HK-2 (cell line): ENCODE data around the gene PTPRK.
"Not testable (repeated sequence)": the region's sequence is repeated elsewhere in the genome, so short reads cannot be mapped to it uniquely, and the experiment has no call there.

Experiments
- DNase-seq: peaks from one replicate; pipeline ENCODE4 v3.0.0-alpha.2; 2018; ENCODE audit not compliant: unreplicated experiment

The PTPRK gene

DNA sequence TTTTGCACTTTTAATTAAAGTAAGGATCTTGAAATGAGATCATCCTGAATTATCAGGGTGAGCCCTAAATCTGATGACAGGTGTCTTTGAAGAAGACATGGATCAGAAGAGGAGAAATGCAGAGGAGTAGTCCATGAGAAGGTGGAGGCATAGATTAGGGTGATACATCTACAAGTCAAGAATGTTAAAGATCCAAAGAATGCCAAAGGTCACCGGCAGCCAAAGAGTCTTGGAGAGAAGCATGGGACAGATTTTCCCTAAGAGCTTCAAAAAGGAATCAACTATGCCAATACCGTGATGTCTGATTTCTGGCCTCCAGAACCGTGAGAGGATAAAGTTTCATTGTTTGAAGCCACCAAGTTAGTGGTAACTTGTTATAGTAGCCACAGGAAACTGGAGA, 560.5 kb downstream of the PTPRK start:
- no peak for DNase-seq

DNA sequence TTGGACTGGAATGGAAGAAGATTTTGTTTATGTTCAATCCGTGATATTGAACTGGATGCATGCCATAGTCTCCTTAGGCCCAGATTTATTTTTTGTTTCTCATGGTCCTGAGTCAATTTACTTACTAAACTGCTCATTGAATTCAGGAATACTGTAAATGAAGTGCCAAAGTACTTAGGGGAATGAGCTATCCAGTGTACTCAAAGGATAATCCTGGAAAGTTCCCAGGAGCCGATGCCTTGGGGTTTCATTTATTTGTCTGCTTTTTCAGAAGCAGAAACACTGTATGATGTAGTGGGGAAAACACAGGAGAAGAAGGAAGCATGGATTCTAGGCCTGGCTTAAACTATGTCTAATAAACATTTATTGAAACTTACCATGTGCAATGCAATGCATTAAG, 563.4 kb downstream of the PTPRK start:
- no peak for DNase-seq

DNA sequence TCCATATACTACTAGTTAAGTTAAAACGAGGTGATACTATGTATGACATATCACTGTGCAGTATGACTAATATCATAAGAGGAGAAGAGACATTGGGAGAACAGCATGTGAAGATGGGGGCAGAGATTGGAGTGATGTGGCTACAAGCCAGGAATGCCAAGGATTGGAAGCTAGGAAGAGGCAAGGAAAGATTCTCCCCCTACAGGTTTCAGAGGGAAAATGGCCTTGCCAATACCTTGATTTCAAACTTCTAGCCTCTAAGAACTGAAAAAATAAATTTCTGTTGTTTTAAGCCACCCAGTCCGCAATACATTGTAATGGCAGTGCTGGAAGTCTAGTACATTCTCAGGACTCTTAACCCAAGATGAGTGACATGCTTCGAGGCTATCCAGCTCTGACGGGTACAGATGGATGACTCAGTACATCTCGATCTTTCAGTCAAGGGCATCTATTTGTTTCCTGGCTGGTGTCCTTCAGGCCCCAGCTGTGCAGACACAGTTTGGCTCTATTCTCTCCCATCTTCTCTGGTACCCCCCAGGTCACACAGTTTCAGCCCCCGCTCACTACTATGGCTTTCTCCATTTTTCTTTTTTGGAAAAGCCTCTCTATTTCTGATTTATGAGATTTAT, 564.0 kb downstream of the PTPRK start:
- no peak for DNase-seq

DNA sequence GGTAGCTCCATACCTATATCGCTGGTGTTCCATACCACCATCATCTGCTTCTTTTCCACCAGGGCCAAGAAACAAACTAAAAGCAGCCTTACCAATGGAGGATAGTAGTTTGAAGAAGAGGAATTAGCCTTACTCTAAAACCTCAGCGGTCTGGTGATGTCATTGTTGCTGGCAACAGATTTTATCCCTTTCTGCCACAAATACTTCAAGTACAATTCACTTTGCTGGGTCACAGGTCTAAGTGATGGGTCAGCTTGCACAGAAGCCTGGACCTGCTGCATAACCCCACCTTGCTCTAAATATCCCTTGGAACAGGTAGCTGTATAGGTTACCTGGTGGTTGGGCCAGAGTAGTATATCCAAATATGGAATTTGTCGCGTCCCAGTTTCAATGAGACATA, 566.3 kb downstream of the PTPRK start:
- no peak for DNase-seq

DNA sequence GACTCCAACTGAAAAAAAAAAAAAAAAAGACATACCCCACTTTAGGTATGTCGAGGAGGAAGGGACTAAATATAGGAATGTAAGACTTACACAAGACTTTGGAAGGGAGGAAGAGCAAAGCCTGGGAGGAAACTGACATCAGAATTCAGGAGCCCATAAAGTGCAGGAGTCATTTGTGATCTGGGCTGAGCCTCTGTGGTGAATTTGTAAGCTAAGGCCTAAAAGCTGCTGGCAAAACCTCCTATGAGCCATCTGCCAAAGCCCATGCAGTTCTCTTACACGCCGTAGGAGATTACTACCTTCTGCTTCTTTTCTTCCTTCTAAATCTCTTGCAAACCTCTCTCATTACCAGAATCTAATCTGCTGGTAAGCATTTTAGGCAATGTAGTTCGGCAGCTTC, 567.6 kb downstream of the PTPRK start:
- no peak for DNase-seq

DNA sequence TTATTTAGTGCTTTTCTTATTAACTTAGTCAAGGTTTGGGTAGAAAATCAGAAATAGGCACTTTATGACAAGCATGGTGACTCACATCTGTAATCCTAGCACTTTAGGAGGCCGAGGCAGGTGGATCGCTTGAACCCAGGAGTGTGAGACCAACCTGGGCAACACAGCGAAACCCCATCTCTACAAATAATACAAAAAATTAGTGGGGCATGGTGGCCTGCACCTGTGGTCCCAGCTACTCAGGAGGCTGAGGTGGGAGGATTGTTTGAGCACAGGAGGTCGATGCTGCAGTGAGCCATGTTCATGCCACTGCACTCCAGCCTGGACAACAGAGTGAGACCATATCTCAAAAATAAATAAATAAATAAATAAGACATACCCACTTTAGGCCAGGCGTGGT, 568.2 kb downstream of the PTPRK start:
- DNase-seq, result no peak

DNA sequence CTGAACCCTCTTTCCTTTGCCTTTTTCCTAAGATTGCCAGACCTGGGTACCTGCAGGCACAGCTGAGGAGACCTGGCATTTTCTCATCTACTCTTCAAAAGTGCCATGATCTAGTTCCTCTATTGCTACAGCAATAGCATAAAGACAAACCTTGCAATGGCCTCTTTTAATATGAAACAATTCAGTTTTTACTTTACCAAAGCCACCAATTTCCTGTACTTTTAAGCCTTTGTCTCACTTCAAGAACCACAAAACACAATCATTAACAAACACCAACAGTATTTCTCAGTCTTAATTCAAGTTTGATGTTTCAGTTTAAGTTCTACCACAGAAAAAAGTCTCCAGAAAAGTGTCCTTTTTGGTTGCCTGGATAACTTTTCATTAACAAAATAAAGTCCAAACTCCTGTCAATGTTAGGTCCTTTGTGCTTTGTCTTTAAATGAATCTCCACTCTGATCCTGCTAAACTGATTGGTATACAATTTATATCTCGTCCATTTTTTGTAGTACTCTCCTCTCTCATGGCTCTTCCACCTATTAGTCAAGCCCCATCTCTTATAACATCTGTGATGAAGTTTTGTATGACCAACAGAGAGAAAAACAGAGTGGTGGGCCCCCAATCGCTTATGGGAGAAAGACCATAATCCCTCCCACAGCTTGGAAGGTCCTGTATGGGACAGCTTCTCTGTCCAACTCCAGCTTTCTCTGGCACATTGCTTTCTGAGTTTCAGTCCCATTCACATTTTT, 569.1 kb downstream of the PTPRK start:
- no peak for DNase-seq

DNA sequence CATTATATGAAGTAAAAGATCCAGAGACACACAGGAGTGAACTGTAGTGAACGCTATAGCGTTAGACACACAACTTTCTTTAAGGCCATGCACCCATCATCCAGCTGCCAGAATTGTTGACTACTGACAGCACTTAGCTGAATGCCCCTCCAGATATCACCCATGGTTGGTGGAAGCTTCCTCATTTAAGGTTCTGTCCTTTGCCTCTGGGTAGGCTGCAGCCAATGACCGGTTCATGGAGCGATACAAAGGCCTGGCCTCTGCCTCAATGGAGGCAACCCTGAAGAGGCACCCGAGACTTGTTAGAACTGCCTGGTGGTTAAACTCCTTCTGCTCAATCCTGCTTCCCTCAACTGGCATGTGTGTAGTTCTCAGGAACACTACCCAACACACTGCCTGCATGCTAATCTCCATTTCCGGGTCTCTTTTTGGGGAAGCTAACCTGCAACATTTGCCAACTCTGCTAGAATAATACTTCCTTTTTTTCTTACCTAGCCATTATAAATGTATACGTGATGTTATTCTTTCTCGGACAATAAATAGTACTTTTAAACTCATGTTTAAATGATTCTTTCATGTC, 569.7 kb downstream of the PTPRK start:
- no peak for DNase-seq

DNA sequence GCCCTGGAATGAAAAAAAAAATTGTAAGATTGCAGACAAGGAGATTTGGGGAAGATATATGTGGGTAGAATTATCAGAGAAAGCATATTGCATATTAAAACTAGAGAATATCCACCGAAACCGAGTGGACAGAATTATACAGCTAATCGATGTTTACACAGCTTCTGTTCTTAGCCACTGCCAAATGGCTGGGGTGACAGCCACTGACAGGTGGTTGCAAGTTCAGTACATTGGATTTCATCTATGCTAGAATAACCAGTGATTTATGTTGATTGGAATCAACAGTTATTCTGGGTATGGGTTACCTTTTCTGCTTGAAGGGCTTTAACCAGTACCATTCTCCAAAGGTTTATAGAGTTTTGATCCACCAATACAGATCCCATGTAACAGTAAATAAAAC, 571.1 kb downstream of the PTPRK start:
- DNase-seq, result no peak

DNA sequence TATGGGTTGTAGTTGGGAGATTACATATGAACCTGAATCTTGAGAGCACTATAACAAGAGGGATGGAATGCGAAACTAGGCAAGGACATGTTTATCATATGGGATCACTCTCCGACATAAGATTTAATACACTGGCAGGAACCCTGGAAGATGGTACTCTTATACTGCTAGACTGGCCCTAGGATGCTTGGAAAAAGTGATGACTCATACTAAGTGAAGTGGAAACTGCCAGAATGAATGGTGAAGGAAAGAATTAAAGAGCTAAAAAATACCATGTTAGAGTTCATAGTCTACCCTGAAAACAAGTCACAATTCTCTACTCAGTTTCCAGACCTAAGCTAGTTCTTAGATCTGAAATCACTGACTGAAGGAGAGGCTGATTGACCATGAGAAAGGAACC, 574.0 kb downstream of the PTPRK start:
- no peak for DNase-seq

DNA sequence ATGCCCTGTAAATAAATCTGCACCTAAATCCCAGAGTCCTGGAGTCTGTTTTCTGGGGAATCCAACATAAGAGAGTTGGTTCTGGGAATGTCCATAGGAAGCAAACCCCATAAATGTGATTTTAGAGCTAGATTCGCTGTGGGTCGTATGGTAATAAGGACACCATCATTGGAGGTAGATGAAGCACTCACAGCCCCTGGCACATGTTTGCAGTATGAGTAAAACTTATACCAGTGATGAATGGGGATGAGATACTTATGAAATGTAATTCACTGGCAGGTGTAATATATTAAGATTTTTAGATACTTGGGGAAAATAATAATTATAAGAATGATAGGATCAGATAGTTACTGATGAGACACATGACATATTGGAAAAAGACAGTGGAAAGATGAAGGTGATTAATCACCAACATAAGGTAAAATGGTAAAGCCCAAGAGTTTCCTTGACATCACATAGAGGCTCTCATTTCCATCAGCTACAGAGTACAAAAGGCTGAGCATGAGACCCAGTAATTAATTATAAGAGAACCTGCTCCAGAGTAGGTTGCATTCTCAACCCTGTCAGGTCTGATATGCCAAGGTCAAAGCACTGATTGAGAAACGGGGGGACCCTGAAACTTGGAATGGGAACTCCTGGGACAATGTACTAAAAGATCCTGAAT, 574.8 kb downstream of the PTPRK start:
- DNase-seq, result no peak

DNA sequence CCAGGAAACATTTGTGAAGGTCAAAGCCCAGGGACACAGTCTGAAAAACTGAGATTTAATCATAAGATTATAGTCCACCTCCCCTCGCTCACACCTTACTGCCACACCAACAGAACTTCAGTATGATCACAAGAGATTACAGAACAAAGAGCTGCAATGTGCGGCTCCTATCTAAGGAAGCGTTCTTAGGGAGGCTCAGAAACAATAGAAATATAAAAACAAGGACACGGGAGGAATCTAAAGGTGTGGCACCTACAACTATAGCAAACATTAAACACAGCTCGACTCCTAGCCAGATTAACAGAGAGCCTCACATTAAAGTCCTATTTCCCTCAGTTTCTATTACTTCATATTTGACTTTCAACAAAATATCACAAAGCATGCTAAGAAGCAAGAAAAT, 579.2 kb downstream of the PTPRK start:
- no peak for DNase-seq

DNA sequence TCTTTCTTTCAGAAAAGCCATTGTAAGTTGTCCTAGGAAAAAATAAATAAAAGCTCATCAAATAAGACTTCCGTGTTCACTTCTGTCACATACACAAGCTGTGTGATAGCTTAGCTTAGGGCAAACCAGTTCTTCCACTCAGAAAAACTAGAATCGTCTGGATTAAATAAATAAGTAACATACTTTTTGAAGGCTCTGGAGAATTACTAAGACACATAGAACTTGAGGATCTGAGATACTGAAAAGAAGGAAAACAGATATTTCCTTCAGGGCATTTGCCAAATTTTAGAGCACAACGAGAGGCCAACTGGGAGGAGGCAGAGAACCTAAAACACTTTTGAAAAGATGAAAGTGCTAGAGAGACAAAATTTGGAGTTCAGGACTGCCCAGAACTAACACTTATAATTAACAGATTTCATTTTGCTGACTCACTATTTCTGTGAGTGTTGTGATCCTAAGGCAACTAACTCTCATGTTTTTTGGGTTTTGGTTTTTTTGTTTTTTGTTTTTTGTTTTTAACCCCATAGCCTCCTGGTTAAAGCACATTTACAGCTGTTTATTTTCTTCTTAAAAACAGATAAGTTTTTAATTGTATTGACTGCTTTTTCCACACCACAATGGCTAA, 580.8 kb downstream of the PTPRK start:
- DNase-seq, result no peak

DNA sequence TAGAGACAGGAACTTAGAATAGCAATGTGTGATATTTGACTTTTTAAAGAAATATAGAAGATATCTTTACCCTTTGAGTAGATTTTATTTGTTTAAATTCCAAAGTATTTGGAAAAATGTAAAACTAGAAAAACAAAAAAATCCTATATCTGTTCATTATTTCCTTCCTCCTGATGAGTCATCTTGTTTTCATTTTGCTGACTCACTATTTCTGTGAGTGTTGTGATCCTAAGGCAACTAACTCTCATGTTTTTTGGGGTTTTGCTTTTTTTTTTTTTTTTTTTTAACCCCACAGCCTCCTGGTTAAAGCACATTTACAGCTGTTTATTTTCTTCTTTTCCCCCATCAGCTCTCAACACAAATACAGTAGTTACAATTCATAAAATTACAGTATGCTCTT, 581.7 kb downstream of the PTPRK start:
- DNase-seq, result no peak

DNA sequence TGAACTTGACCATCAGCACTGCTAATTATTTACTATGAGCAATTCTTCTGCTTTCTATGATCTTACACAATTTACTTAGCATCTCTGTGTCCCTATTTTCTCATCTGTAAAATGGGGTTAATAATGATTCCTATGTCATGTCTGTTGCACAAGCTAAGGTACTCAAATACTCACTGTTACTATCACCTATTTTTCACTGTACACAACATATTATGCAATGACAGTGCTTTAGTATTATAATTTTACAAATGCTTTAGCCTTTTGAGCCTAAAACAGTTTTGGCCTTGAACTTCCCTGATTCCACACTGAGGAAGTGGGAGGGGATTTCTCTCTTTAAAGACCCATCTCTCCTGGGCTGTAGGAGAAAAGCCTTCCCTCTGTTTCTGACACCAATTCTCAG, 582.7 kb downstream of the PTPRK start:
- DNase-seq, result no peak

DNA sequence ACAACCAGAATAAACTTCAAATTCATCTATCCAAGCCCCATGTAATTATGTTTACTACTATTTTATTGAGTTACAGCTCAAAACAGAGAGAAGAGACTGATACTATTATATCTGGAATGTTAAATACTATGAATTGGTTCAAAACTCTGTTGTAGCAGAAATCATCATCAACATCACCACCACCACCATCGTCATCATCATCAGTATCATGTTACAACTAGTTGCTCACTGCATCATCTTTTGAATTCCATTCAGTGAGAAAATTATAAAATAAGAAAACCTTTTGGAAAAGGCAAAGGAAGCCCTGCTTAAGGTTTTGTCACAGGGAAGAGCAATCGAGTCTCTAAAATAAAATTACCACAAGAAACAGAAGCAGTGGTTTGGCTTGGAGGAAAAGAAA, 583.3 kb downstream of the PTPRK start:
- no peak for DNase-seq

DNA sequence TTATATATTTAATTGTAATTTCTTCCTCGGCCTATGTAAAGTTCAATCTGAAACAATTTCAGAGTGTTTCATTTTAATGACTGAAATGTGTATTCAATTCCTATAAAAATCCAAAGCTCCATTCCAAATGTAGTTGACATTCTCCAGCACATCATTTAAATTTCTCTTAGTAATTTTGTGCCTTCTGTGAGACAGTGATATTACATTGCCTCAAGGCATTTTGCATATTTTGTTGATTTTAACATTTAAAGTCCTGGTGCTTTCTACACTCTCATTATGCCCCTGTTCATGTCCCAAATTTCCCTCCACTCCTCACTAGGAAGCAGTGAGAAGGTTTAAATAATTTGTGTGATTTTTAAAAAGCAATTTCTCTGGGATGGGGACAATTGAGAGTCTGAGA, 585.4 kb downstream of the PTPRK start:
- DNase-seq, result no peak

DNA sequence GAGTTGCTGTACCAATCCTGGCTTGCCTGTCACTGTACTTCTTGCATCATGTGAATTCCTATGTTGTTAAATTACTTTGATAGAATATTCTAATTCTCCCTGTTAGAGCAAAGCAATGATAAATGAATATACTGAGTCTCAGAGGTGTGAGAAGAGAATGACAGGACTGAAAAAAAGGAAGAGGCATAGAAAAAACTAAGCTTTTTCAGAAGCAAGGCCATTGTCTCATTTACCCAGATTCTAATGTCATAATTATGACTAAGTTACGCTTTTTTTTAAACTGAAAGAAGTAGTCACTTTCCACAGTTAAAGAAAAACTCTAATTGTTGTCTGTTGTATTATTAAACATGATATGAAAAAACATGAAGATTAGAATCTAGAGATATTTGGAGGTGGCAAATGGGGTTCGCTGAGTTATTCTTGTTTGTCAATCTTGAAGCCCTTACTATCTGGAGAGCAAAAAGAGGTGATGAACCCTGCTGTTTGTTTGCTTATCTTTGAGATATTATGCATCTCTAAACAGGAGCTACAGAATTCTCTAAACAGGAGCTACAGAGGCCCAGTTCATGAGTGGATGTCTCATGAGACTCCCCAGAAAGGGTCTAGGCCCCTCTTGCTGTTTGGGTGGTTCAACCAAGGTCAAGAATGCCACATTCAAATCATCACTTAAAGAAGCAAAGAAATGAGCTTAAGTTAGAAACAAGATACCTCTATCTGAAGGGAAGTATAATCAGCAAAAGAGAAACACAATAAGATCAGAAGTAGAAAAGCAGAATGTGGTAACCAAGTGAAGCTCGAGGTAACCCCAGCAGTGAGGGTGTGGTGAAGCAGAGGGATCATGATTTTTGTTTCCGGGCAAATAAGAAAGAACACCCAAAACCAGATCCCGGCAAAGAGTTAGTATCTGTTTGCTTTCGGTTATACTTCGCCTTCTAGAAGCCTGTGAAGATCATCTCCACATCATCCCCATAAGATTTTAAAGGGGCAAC, 586.3 kb downstream of the PTPRK start:
- no peak for DNase-seq

DNA sequence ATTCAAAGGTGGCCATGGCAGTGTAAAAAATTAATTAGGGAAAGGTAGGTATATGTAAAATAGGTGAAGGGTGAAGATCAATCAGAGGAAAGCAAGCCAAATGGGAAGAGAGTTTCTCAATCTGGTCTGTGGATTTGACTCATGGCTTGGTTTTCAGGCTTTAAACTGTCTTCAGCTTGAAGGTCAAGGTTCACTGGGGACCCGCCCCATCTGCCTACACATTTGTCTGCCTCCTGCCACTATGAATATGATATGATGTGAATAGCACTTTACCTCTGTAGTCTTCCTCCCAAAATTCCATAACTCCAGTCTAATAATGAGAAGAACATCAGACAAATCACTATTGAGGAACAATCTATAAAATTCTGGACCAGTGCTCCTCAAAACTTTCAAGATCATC, 587.3 kb downstream of the PTPRK start:
- DNase-seq, result no peak

DNA sequence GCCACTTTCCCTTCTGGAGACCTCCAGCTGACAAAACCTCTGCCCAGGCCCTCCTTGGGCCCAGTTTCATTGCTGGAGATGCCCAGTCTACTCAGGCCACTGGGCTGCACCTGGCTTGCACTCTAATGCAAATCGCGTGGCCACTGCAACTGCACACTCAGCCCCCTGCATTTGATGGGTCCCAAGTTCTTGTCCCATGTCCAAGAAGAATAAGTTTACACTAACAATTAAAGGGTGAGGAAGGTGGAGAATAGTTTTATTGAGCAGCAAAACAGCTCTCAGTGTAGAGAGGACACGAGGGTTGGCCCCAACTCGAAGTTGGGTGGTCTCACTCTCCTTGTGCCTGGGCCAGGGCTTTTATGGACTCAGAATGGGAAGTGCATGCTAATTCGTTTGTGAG, 587.7 kb downstream of the PTPRK start:
- no peak for DNase-seq

DNA sequence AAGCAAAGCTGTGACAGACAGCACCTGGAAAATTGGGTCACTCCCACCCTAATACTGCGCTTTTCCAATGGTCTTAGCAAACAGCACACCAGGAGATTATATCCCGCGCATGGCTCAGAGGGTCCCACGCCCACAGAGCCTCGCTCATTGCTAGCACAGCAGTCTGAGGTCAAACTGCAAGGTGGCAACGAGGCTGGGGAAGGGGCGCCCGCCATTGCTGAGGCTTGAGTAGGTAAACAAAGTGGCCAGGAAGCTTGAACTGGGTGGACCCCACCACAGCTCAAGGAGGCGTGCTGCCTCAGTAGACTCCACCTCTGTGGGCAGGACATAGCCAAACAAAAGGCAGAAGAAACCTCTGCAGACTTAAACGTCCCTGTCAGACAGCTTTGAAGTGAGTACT, 594.0 kb downstream of the PTPRK start:
- DNase-seq, result not testable (repeated sequence)
